OCI-LY1 (cell line): ENCODE measurements around the gene TRAF3IP1.

Source experiments
- EZH2 ChIP-seq: fragments of 200-600 bp; sonication (generic), shearing (Covaris generic); IDR thresholded peaks from 2 replicates; pipeline ENCODE4 v1.8.0; 2017; ENCODE audit warnings: borderline replicate concordance, mixed run types, mild to moderate bottlenecking, antibody characterized with exemption, low read length, moderate library complexity, mixed read lengths
- TF ChIP-seq, protein P1 (sequence below): fragments of 200-600 bp; sonication (generic), shearing (Covaris generic); IDR thresholded peaks from 2 replicates; pipeline ENCODE4 v1.5.1; 2017; ENCODE audit warnings: mild to moderate bottlenecking, antibody characterized with exemption, low read length, moderate library complexity, mixed read lengths

DNA sequence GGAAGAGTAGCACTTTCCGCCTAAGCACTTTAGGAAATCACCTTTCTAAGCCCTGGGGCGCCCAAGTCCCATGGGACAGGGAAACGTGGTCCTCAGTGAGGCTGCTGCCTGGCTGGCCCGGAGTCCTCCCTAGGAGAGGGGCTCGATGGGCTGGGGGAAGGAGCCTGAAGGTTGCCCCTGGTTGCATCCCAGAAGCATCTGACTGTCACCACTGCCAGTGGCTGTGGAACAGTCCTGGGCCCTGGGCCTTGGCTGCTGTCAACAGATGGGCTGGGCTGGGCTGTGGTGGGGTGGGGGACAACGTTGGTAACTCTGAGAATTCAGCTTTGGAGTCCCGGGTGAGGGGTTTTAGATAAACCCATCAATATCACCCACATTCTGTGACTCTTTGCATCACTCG, 128.9 kb downstream of the TRAF3IP1 start:
- TF ChIP-seq, protein P1, sequence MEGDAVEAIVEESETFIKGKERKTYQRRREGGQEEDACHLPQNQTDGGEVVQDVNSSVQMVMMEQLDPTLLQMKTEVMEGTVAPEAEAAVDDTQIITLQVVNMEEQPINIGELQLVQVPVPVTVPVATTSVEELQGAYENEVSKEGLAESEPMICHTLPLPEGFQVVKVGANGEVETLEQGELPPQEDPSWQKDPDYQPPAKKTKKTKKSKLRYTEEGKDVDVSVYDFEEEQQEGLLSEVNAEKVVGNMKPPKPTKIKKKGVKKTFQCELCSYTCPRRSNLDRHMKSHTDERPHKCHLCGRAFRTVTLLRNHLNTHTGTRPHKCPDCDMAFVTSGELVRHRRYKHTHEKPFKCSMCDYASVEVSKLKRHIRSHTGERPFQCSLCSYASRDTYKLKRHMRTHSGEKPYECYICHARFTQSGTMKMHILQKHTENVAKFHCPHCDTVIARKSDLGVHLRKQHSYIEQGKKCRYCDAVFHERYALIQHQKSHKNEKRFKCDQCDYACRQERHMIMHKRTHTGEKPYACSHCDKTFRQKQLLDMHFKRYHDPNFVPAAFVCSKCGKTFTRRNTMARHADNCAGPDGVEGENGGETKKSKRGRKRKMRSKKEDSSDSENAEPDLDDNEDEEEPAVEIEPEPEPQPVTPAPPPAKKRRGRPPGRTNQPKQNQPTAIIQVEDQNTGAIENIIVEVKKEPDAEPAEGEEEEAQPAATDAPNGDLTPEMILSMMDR: no peak
- TF ChIP-seq EZH2: no peak
